ENCODE measurements around the gene GLB1L3.
"Not testable (repeated sequence)": the region's sequence is repeated elsewhere in the genome, so short reads cannot be mapped to it uniquely, and the experiment has no call there.

Gene GLB1L3

DNA sequence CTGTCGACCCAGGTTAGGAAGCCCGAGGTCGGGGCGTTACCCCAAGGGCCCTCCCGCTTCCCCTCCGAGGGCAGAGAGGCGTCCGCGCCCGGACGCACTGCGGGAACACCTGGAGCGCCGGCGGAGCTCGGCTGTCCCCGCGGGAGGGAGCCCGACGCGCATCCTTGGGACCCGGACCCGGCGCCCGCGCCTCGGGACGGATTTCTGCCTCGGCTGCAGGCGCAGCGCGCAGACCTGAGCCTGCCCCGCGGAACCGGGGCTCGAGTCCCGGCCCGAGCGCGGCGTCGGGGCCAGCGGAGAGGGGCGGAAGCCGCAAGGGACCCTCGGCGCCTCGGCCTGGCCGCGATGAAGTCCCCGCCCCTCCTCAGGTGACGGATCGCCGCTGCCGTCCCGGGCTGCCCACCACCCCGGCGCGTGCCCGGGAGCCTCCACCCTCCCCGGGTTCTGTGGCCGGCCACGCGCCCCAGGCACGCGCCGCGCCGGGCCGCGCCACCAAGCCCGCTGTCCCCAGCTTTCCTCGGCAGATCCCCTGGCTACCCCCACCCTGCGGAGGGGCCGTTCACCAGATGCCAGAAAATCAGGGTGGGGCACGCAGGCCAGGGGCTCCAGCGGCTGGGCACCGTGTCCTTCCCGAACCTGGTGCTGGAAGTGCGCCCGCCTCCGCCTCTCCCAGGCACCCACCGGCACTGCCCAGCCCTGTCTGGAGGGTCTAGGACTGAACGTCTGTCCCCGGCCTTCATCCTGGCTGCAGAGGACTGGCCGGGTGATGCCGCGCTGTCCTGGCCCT lies 410 bp downstream of the GLB1L3 start:
- no peak for DNase-seq

DNA sequence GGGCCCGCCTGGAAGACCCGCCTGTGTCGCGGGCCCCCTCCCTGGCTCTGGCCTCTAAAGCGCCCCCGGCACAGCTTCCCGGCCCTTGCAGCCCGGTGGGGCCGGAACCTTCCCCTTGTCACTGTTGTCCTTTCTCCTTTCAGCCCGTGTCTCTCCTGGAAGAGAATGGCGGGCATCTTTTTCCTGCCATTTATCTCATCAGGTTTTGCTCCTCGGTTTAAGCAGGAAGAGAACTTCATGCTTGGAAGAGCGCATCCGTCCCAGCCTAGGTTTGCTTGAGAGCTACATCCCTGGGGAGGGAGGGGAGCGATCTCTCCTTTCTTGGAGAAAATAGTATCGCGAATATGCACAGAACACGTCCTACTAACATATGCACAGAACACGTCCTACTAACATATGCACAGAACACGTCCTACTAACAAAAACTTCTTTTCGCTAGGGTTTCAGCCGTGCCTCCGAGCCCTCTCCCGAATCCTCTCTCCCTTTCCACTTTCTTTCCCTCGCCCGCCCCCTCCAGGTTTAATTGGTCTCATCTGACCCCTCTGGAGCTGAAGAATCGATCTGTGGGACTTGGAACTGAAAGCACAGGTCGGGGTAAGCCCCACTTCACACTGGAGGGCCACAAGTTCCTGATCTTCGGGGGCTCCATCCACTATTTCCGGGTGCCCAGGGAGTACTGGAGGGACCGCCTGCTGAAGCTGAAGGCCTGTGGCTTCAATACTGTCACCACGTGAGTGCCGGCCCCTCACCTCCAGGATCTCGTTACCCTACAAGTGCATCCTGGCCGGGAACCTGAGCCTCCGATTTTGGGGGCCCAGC lies 1.2 kb downstream of the GLB1L3 start:
- DNase-seq, result no peak

DNA sequence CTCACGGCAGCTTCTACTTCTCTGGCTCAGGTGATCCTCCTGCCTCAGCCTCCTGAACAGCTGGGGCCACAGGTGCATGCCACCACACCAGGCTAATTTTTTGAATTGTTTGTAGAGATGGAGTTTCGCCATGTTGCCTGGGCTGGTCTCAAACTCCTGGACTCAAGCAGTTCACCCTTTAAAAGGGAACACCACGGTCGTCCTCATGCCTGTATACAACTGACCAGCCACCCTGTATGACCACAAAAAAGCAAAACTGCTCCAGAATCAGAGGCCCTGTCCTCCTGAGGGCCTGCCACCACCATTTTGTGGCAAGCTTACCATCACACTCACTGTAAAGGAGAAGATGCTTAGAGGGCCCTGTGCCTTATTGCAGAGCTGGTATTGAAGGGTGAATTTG lies 2.2 kb downstream of the GLB1L3 start:
- no peak for DNase-seq

DNA sequence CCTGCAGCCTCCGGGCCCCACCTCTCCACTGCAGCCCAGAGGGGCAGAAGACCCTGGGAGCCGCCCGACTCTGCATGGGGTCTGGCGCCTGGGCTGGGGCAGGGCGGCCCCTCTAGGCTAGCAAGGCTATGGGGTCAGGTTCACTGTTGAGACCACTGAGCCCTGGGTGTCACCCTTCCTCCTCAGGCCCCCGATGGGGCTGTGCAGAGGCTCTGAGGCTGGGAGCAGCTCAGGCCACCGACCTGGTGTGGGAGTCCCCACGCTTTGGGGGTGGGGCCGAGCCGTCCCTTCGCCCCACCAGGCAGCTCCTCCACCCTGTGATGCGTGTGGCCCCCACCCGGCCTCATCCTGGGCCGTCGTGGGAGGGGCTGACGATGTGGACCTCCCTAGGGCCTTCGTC lies 5.5 kb downstream of the GLB1L3 start:
- DNase-seq, result not testable (repeated sequence)

DNA sequence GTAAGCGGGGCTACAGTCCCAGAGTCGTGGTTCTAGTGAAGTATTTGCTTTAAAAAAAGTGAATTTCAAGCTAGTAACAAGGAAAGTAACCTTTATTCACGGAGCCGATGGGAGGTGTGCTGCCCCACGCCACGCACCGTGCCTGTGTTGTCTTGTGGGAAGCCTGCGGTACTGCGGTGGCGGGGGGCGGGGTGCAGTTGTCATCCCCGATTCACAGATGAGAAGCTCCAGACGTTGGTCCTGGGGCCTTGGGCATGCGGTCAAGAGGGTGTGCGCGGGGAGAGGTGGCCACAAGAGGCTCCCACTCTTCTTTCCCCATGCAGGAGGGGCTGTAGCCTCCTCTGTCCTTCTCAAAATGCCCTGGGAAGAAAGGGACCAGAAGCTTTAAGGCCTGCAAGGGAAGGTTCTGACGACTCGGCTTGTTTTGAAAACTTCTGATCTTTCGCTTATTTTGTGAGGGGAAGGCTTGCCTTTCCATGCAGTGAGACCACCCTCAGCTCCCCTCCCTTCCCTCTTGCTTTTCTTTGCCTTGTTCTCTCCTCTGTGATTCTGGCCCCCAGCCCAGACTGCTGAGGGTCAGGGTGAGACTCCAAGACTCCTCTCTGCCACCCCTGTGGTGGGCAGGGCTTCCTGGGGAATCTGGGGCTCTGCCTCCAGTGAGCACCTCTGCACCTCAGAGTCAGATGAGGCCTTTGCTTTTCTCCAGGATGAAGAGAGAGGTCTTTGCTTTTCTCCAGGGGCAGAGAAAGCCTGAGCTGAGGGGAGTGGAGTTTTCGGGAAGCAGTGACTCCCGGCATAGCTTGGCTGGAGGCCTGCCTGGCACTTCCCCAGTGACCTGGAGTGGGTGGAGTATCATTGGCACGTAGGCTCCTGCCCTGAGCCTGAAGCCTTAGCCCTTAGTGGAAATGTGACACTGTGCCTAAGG lies 6.2 kb downstream of the GLB1L3 start:
- DNase-seq, result no peak

DNA sequence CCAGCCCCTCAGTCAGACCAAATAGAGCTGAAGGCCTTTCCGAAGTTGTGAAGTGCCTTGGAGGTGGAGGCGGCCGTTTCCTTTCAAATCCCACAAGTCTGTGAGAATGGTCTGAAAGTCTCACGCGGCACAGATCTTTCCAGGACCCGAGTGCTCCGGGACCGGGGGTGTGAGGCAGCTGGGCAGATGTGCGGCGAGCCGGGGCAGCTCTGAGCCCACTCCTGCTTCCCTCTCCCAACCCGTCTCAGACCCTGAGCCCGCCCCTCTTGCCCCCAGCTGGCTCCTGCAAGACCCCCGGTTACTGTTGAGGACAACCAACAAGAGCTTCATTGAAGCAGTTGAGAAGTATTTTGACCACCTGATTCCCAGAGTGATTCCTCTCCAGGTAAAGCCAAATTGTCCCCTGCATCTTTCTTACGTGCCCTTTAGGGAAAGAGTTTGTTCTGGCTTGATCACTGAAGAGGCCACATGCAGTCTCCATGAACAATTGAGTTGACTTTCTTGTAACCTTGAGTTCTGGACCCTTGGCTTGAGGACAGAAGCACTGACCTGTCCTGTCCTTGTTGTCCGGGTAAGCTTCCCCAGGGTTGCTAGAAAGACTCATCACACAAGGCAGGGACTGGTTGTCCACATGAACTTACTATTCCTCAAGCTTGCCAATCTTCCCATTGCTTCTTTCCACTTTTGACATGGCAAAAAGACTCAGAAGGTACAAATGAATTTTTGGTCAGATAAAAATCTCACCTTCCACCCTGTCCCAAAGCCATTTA lies 7.5 kb downstream of the GLB1L3 start:
- DNase-seq, result no peak

DNA sequence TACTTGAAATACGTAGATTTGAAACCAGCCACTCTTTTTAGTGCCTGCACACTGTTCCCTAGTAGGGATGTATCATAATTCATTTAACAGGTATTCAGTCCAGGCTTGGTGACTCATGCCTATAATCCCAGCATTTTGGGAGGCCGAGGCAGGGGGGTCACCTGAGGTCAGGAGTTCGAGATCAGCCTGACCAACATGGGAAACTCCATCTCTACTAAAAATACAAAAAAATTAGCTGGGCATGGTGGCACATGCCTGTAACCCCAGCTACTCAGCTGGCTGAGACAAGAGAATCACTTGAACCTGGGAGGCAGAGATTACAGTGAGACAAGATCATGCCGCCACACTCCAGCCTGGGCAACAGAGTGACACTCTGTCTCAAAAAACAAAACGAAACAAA lies 8.2 kb downstream of the GLB1L3 start:
- not testable (repeated sequence) for DNase-seq

DNA sequence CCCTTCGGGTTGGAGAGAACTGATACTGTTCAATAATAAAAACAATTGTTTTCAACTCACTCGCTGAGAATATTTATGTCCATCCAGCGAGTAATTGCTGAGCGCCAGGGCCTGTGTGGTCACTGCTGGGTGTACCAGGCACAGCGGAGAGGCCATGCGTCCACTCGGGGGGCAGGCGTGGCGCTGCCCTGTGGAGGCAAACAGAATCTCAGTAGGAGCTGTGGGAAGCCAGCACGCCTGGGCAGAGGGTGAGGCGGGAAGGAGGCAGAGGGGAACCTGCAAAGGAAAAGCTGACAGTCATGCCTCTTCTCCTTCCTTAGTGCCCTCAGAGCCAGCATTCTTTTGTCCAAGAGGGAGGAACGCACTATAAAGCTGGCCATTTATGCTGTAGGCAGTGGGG lies 11.4 kb downstream of the GLB1L3 start:
- DNase-seq, result no peak

DNA sequence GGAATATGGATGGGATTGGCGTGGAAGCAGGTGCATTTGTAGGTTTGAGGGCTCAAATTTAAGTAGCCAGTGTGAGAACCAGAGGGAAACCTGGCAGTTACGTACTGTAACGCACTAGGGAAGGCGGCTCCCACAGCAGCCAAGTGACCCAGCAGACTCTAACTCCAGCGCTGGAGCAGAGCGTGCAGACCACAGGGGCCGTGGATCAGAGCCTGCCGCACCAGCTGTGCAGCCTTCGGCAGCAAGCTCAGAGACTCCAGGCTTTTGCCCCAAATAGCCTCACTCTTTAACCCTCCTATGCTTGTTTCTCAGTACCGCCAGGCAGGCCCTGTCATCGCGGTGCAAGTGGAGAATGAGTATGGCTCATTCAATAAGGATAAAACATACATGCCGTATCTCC lies 12.3 kb downstream of the GLB1L3 start:
- no peak for DNase-seq

DNA sequence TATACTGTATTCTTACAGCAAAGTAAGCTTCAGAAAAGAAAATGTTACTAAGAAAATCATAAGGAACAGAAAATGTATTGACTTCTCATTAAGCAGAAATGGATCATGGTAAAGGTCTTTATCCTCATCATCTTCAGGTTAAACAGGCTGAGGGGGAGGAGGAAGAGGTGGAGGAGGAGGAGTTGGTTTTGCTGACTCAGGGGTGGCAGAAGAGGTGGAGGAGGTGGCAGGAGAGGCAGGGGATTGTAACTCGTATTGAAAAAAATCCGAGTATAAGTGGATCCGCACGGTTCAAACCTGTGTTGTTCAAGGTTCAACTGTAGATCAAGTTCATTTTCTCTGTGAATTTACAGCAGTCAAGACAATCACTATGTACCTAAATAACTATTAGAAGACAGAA lies 13.0 kb downstream of the GLB1L3 start:
- no peak for DNase-seq

DNA sequence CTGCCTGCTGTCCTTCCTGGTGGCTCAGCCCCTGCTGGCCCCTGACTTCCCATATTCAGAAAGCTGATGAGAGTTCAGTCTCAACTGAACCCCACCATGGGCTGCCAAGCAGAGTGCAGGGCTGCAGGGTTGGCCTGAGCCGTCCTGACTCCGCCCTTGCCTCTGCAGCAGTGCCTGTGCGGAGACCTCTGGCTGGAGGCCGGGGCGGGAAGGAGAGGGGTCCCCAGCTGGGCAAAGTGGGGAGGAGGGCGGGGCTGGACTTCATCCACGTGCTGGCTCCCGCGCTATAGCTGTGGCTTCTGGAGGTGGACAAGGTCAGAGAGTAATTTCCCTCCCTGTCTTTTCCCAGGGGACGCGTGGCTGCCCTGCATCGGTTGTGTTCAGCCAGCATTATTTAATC lies 13.6 kb downstream of the GLB1L3 start:
- DNase-seq, result no peak

DNA sequence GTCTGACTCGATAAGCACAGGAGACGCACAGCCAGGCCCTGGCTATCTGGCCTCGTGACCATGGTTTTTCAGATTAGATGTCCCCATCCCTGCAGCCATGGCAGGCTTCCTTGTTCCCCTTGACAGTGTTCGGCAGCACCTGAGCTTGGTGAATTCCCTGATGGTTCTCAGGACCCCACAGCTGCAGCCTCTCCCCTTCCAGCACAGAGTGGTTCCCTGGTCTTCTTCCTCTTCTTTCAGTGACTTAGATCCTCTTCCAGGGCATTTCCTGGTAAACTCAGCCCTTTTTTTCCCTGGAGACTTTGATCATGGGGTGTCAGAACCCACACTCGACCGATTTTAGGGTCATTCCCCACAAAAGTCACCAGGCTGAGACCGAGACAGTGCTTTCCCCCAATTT lies 14.5 kb downstream of the GLB1L3 start:
- DNase-seq, result no peak

DNA sequence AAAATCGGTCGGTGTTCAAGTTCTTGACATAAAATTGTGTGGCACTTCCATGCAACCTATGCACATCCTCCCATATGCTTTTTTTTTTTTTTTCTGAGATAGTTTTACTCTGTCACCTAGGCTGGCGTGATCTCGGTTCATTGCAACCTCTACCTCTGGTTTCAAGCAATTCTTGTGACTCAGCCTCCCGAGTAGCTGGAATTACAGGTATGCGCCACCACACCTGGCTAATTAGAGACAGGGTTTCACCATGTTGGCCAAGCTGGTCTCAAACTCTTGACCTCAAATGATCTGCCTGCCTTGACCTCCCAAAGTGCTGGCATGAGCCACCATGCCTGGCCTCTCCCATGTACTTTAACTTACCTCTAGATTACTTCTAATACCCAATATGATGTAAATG lies 15.0 kb downstream of the GLB1L3 start:
- no peak for DNase-seq

DNA sequence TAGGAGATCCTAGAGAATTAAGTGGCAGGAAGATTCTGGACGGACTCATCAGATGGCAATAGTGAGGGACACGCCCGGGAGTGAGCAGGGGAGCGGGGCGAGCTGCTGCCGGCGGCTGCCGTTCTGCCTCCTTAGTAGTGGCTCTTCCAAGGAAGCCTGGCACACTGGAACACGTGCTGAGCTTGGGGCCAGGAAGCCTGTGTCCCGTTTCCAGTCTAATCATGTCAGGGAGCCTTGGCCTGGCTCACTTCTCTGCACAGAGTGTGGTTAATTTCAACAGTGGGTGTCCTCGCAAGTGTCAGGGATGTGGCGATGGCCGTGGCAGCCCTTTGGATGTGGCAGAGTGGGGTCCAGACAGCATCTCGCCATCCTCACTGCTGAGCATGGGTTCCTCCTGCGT lies 16.5 kb downstream of the GLB1L3 start:
- DNase-seq, result no peak

DNA sequence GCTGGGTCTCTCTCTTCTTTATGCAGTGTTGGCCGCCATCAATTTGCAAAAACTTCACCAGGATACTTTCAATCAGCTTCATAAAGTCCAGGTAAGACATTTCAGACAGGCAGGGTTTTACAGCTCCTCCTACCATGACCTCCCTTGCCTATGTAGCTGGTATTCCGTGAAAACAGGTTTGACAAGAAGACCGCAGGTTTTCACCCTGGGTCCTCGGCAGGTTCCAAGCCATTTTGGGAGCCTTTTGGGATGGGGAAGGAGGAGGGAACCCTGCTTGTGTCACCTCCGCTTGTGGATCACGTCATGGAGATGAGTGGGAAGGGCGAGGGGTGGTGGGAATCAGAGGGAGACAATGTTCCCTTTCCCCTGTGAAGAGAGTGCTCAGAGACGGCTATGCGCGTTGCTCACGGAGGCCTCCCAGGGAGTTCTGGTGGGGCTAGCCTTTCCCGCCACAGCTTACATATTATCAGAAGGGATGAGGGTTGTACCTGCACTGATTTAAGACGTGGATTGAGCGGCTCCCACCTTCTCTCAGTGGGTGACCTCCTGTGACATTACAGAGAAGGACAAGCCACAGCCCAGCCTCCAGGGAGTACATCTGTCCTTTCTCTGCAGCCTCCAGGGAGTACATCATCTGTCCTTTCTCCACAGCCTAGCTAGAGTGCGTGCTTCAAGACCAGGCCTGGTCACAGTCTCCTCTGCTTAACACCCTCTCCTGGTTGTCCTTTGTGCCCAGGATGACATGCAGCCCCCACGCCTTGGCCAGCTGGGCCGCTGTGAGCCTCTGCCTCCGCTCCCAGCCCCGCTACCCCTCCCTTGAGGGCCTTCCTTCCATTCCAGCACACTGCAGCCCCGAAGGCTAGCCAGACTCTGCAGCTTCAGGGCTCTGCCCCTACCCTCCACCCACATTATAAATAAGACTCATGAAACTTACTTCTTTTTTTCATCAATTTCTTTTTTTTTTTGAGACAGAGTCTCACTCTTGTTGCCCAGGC lies 17.2 kb downstream of the GLB1L3 start:
- DNase-seq, result no peak

DNA sequence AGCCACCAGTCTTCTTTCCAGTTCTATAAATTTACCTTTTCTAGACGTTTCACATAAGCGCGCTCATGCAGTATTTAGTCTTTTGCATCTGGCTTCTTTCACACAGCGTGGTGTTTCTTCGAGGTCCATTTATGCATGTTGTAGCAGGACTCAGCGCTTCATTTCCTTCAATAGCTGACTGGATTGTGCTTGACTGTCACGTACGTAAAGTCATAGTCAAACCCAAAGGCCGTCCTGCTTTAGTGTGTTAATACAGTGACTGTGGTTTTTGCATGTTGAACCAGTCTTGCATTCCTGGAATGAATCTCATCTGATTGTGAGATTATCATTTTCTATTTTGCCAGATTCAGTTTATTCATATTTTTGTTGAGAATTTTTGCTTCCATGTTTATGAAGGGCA lies 18.5 kb downstream of the GLB1L3 start:
- no peak for DNase-seq

DNA sequence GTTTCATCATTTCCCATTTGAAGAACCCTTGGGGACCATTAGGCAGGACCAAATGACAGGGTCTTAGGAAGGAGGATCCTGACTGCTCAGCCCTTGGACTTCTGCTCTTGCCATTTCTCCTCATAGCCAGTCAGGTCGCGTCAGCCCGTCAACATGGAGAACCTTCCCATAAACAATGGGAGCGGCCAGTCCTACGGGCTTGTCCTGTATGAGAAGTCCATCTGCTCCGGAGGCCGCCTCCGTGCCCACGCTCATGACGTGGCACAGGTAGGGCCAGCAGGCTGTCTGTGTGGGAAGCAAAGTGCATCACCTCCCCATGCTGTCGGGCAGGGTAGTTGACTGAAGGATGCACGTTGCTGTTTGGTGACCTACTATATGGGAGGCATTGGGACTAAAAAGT lies 36.0 kb downstream of the GLB1L3 start:
- no peak for DNase-seq

DNA sequence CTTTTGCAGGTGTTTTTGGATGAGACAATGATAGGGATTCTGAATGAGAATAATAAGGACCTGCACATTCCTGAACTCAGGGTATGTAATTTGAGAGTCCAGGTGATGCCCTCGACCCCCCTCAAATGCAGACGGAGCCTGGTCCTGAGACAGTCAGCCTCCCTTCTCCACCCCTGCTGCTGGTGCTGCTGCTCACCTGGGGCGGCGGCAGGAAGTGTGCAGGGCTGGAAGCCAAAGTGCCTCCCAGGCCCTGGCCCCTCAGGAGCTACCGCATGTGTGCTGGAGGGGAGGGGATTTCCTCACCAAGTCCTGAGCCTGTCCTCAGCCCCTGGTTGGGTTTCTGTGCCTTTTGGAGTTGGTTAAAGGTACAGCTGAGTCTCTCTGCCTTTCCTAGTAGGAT lies 36.6 kb downstream of the GLB1L3 start:
- no peak for DNase-seq

DNA sequence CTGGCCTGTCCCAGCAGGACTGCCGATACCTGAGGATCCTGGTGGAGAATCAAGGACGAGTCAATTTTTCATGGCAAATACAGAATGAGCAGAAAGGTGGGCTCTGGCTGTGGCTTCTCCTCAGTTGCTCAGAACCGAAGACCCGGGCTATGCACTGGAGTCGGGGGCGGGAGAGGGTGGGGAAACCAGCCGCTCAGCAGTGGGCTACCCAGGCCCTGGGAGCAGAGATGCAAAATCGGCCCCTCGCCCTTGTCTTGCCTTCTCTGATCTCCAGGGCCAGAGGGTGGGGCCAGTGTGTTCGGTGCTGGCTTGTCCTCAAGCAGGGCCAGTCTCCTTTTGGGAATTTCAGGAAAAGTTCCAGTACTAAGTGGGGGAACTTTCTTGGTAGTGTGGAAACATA lies 37.2 kb downstream of the GLB1L3 start:
- DNase-seq, result no peak

DNA sequence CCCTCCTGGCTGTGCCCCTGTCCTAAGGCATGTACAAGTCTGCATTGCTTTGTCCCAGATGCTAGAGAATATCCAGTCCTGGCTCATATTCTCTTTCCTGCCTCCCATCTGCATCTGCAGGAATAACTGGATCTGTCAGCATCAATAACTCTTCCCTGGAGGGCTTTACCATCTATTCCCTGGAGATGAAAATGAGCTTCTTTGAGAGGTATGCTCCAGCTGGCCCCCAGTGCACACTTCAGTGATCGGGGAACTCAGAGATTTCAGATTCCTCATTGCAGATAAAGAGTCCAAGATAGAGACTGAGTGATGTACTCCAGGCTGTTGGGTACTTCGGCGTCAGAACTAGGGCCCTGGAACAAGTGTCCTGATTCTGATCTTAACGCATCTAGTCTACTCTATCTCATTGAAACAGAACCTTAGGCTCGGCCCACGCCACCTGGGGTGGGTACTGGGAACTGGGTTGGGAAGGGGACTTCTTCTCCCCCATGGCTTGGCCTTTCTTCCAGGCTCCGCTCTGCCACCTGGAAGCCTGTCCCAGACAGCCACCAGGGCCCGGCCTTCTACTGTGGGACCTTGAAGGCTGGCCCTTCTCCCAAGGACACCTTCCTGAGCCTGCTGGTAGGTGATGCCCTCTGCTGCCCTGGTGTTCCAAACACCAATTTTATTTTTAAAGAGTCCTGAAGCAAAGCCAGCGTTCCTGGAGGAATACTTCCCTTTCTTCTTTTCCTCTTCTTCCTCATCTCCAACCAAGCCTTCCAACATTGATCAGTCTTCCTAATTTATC lies 37.8 kb downstream of the GLB1L3 start:
- no peak for DNase-seq

Data from NCI-H1436 treated with DMSO at 0.1 percent for 48 hours (cell line).